ENCODE measurements around the gene PNKD. TPM values are rescaled to one million over a fixed set of nuclear protein-coding genes. Genes with fewer than 3 reads are reported as not detected.

Gene PNKD
- total and polyA plus RNA-seq, 10 of the 15 experiments (the other 5 are each of a cell fraction or from before 2014, with no cell fraction given) = 27.2 to 106 (median 61.3) TPM

DNA sequence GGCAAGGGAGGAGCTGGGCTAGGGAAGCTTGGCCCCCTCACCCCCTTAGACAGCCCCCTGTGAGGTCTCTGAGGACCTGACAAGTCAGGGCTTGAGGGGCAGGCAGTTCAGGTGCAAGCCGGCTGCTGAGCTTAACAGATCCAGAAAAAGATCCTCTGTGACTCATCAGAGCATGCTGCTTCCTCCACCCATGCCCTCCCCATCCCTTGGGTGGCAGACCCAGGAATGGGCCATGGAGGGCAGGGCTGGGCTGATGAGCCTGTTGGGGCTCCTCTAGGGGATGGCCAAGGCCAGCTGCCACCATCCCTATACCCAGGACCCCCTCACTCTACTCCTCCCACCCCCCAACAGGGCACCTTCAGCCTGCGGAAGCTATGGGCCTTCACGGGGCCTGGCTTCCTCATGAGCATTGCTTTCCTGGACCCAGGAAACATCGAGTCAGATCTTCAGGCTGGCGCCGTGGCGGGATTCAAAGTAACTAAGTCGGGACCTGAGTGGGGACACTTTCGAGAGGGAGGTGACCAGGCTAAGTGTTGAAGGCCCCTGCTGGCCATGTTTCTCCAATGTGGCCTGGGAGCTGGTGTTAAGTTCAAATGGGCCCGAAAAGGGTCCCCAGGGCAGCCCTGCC lies 113.7 kb downstream of the PNKD start (continued):
- TF ChIP-seq, protein P1, sequence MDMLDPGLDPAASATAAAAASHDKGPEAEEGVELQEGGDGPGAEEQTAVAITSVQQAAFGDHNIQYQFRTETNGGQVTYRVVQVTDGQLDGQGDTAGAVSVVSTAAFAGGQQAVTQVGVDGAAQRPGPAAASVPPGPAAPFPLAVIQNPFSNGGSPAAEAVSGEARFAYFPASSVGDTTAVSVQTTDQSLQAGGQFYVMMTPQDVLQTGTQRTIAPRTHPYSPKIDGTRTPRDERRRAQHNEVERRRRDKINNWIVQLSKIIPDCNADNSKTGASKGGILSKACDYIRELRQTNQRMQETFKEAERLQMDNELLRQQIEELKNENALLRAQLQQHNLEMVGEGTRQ (IDR thresholded peaks at IDR 0.05; ENCODE audit: borderline replicate concordance, low read depth, low read length) = no peak
- TF ChIP-seq SMARCA5 (IDR thresholded peaks at IDR 0.05) = no peak

DNA sequence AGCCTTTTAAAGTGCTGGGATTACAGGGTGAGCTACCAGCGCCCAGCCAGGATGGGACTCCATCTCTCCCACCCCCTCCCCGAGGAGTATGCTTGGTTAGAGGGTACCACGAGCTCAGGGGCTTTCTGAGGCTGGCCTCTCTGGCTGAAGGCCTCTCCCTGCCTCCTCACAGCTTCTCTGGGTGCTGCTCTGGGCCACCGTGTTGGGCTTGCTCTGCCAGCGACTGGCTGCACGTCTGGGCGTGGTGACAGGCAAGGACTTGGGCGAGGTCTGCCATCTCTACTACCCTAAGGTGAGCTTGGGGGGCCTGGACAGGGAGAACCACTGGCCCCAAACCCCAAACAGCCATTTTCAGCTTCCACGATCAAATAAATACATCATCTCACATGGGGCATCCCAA lies 114.7 kb downstream of the PNKD start:
- FAIRE-seq = no peak

More for the DNA sequence above, 114.7 kb downstream of the PNKD start:
- intact Hi-C loops (cut with micrococcal nuclease; ENCODE audit: unreplicated experiment) (no loop called here), in situ Hi-C loops (cut with MboI) (loop anchor here (25.0 kb wide), 1 partner anchor 98 kb away; the partner anchor contains the start of gene TMBIM1)
- no peak overlapping the region for H3K4me3 ChIP-seq
- TF ChIP-seq MYC (IDR thresholded peaks at IDR 0.05; ENCODE audit: insufficient read depth, insufficient read length, insufficient replicate concordance, low read length, severe bottlenecking) = no peak
- TF ChIP-seq CHD2 (IDR thresholded peaks at IDR 0.05; ENCODE audit: borderline replicate concordance, low read depth, low read length) = no peak
- TF ChIP-seq, protein P2, sequence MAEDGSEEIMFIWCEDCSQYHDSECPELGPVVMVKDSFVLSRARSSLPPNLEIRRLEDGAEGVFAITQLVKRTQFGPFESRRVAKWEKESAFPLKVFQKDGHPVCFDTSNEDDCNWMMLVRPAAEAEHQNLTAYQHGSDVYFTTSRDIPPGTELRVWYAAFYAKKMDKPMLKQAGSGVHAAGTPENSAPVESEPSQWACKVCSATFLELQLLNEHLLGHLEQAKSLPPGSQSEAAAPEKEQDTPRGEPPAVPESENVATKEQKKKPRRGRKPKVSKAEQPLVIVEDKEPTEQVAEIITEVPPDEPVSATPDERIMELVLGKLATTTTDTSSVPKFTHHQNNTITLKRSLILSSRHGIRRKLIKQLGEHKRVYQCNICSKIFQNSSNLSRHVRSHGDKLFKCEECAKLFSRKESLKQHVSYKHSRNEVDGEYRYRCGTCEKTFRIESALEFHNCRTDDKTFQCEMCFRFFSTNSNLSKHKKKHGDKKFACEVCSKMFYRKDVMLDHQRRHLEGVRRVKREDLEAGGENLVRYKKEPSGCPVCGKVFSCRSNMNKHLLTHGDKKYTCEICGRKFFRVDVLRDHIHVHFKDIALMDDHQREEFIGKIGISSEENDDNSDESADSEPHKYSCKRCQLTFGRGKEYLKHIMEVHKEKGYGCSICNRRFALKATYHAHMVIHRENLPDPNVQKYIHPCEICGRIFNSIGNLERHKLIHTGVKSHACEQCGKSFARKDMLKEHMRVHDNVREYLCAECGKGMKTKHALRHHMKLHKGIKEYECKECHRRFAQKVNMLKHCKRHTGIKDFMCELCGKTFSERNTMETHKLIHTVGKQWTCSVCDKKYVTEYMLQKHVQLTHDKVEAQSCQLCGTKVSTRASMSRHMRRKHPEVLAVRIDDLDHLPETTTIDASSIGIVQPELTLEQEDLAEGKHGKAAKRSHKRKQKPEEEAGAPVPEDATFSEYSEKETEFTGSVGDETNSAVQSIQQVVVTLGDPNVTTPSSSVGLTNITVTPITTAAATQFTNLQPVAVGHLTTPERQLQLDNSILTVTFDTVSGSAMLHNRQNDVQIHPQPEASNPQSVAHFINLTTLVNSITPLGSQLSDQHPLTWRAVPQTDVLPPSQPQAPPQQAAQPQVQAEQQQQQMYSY (CRISPR knock-in tag; IDR thresholded peaks at IDR 0.05) = no peak
- no peak for TF ChIP-seq HDAC6 (IDR thresholded peaks at IDR 0.05; ENCODE audit: unreplicated experiment)
- TF ChIP-seq STAT1 (conservative IDR thresholded peaks at IDR 0.05) = no peak
- no peak for TF ChIP-seq DPF2 (IDR thresholded peaks at IDR 0.05)
- H3K4me2 ChIP-seq (ENCODE audit: control insufficient read depth, insufficient read depth) = no peak overlapping the region
- WGBS (ENCODE audit: insufficient coverage, insufficient replicate concordance, low lambda C conversion rate, missing lambda C conversion rate) = 35% methylated on average over 9 of the region's 9 CpGs
- H3K9ac ChIP-seq (ENCODE audit: control insufficient read depth, insufficient read depth, low read length) = no peak overlapping the region
- POLR2A ChIA-PET = interaction anchor here (2.8 kb wide), 1 partner anchor 9 kb away, joined by 8 read pairs; no protein-coding TSS in a partner anchor
- no peaks in the 10 kb centered on the region for H3K36me3 ChIP-seq (ENCODE audit: control insufficient read depth in 2 of 2, insufficient read depth in 2 of 2, low read length in 1 of 2)
- H2AFZ ChIP-seq (ENCODE audit: control insufficient read depth, low read depth, low read length) = no peak overlapping the region
- H3K9me3 ChIP-seq (replicated peaks; ENCODE audit: control insufficient read depth, insufficient read depth, low read length) = no peaks in the 10 kb centered on the region
- H3K79me2 ChIP-seq (ENCODE audit: control insufficient read depth, insufficient read depth, low read length) = no peaks in the 10 kb centered on the region
- H3K27ac ChIP-seq (ENCODE audit: control insufficient read depth, insufficient read depth) = no peak overlapping the region
- H3K27me3 ChIP-seq (replicated peaks in 1 of 2; ENCODE audit: control insufficient read depth in 2 of 2, insufficient read depth in 2 of 2, low read length in 1 of 2) = no peaks in the 10 kb centered on the region; a peak in 2 of 4 replicates
- no peaks in the 10 kb centered on the region for H4K20me1 ChIP-seq (ENCODE audit: control insufficient read depth, insufficient read depth)
- no peak for DNase-seq (ENCODE audit: low read depth, low spot score)
- SMC1A ChIA-PET (ENCODE audit: uncharacterized antibody, unreplicated experiment) = interaction anchor here (0.6 to 0.7 kb wide), 2 partner anchors 160 to 196 kb away, joined by 3 read pairs; no protein-coding TSS in a partner anchor
- no peak for ATAC-seq
- RAD21 ChIA-PET (ENCODE audit: unreplicated experiment) = interaction anchor here (1.2 kb wide), 1 partner anchor 9 kb away, joined by 3 read pairs; no protein-coding TSS in a partner anchor
- CTCF ChIA-PET = interaction anchor here (0.8 to 2.1 kb wide), 3 partner anchors 9 to 83 kb away, joined by 4 to 7 read pairs (median 6); partner anchors contain the start of gene CATIP
- no TSS peak for BruUV-seq (replicated peaks)
- no peaks in the 10 kb centered on the region for H3K4me1 ChIP-seq (ENCODE audit: control insufficient read depth, insufficient read depth, low read length)
